ENCODE measurements around the gene CDH13.

DNA sequence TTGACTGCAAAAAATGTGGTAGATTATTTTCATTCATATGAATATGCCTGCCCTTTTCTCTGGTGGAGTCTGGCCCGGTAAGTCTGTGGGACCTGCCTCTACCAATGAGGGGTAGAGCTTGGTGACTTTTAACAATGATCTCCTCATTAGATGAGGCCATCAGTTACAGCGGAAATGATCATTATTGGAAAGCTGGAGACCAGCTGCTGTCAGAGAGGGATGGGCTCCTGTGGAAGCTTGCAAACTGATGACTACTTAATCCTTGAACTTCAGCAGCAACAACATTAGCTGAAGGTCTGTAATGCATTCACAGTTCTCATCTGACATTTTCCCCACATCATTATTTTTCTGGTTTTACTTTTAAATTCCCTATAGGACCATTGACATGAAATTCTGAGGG lies 194.1 kb downstream of the CDH13 start:
- TF ChIP-seq RARB (CRISPR knock-in tag; IDR thresholded peaks at IDR 0.05) (no peak), BACH2 (CRISPR knock-in tag; IDR thresholded peaks at IDR 0.05; ENCODE audit: borderline replicate concordance) (no peak), PPARA (CRISPR knock-in tag; IDR thresholded peaks at IDR 0.05; ENCODE audit: borderline replicate concordance) (no peak), SNAI2 (CRISPR knock-in tag; IDR thresholded peaks at IDR 0.05) (no peak), TOX (CRISPR knock-in tag; IDR thresholded peaks at IDR 0.05; ENCODE audit: borderline replicate concordance) (no peak)
- TF ChIP-seq, protein P1, sequence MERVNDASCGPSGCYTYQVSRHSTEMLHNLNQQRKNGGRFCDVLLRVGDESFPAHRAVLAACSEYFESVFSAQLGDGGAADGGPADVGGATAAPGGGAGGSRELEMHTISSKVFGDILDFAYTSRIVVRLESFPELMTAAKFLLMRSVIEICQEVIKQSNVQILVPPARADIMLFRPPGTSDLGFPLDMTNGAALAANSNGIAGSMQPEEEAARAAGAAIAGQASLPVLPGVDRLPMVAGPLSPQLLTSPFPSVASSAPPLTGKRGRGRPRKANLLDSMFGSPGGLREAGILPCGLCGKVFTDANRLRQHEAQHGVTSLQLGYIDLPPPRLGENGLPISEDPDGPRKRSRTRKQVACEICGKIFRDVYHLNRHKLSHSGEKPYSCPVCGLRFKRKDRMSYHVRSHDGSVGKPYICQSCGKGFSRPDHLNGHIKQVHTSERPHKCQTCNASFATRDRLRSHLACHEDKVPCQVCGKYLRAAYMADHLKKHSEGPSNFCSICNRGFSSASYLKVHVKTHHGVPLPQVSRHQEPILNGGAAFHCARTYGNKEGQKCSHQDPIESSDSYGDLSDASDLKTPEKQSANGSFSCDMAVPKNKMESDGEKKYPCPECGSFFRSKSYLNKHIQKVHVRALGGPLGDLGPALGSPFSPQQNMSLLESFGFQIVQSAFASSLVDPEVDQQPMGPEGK (CRISPR knock-in tag; IDR thresholded peaks at IDR 0.05; ENCODE audit: borderline replicate concordance) = no peak

All from SK-N-SH treated with all-trans-retinoic acid at 6 μM for 48 hours (cell line).